HepG2 (cell line): ENCODE data around the gene PCDHB3. TPM values are rescaled to one million over a fixed set of nuclear protein-coding genes. Genes with fewer than 3 reads are reported as not detected.

Source experiments
- ATAC-seq: fragments of 200-7000 bp; cut with Tn5 transposase; 3 replicates; pipeline ENCODE4 v1.9.1; 2020; ENCODE audit warnings: mild to moderate bottlenecking, moderate library complexity
- BruUV-seq: library from RNA; stranded (reverse); fragments of 400-500 nt; replicated peaks from 2 replicates; lab custom pipeline; 2021; lab: Mats Ljungman, UMichigan
- CTCF ChIA-PET: fragments of 300-600 bp; formaldehyde crosslinking; extraction: SDS; loops from one replicate; lab custom pipeline; 2021; ENCODE audit warnings: low total read pairs, inconsistent platforms, low intra/inter-chr PET ratio; lab: Yijun Ruan, JAX
- POLR2A ChIA-PET: fragments of 350-600 bp; sonication (Branson Sonifier 250); formaldehyde crosslinking; loops from one replicate; lab custom pipeline; 2020; ENCODE audit warnings: antibody characterized with exemption, inconsistent platforms; lab: Yijun Ruan, JAX
- DNase-seq: peaks from one replicate; pipeline ENCODE4 v3.0.0-alpha.2; 2015; ENCODE audit warnings: low spot score
- FAIRE-seq: peaks from 3 replicates; lab custom pipeline; 2011; peaks lifted over from hg19 to GRCh38; lab: Jason Lieb, UNC
- H2AFZ ChIP-seq: one replicate; pipeline ENCODE4 v1.6.1; 2011; ENCODE audit warnings: low read length, inconsistent platforms
- H3K27ac ChIP-seq: fragments of 300-600 bp; 3 replicates; pipeline ENCODE4 v1.8.0; 2011; ENCODE audit warnings: mixed run types, mild to moderate bottlenecking, mixed read lengths, low read length, inconsistent platforms; ENCODE audit not compliant: insufficient read depth; ENCODE audit errors: extremely low read length
- H3K27me3 ChIP-seq, 2 experiments: fragments of 200-600 bp in 1 of 2; 2 replicates in 1 of 2; 3 replicates in 1 of 2; pipeline versions ENCODE4 v1.6.0 to v1.8.0; 2011; ENCODE audit warnings: low read length in 2 of 2, mild to moderate bottlenecking in 2 of 2, moderate library complexity in 2 of 2, inconsistent platforms in 1 of 2; ENCODE audit not compliant: insufficient read depth in 2 of 2, control insufficient read depth in 1 of 2
- H3K36me3 ChIP-seq, 2 experiments: fragments of 200-600 bp in 1 of 2; replicated peaks in 1 of 2; 2 replicates in 1 of 2; 3 replicates in 1 of 2; pipeline versions ENCODE4 v1.5.1 to v1.8.0; 2011; ENCODE audit warnings: low read length in 2 of 2, inconsistent platforms in 1 of 2; ENCODE audit not compliant: insufficient read depth in 2 of 2, control insufficient read depth in 1 of 2
- H3K4me1 ChIP-seq: 2 replicates; pipeline ENCODE4 v1.5.1; 2012; ENCODE audit warnings: low read length, inconsistent platforms; ENCODE audit not compliant: insufficient read depth
- H3K4me2 ChIP-seq: 2 replicates; pipeline ENCODE4 v1.6.0; 2011; ENCODE audit warnings: low read depth, low read length, inconsistent platforms
- H3K4me3 ChIP-seq, 3 experiments: fragments of 200-600 bp in 1 of 3; sonication (generic), shearing (Covaris generic) in 1 of 3; replicated peaks in 1 of 3; 2 replicates each; pipeline ENCODE4 v1.5.1; 2011 to 2016; ENCODE audit warnings: low read length in 3 of 3, inconsistent platforms in 2 of 3, low read depth in 2 of 3, mild to moderate bottlenecking in 2 of 3, control low read depth in 1 of 3, mixed read lengths in 1 of 3; ENCODE audit not compliant: insufficient read depth in 1 of 3
- H3K79me2 ChIP-seq: one replicate; pipeline ENCODE4 v1.6.1; 2011; ENCODE audit warnings: low read length, inconsistent platforms; ENCODE audit not compliant: insufficient read depth
- H3K9ac ChIP-seq: 2 replicates; pipeline ENCODE4 v1.6.0; 2011; ENCODE audit warnings: mild to moderate bottlenecking, low read depth, low read length, inconsistent platforms; ENCODE audit not compliant: insufficient read depth
- H3K9me3 ChIP-seq: 2 replicates; pipeline ENCODE4 v1.5.1; 2012; ENCODE audit warnings: mild to moderate bottlenecking, low read length
- H4K20me1 ChIP-seq: 2 replicates; pipeline ENCODE4 v1.6.0; 2011; ENCODE audit warnings: inconsistent platforms, mild to moderate bottlenecking, low read length, moderate library complexity; ENCODE audit not compliant: insufficient read depth
- CTCF ChIP-seq: sonication (generic); formaldehyde crosslinking; IDR thresholded peaks from 2 replicates; pipeline ENCODE4 v1.5.0; 2020; ENCODE audit warnings: mild to moderate bottlenecking, missing genetic modification reagents, moderate library complexity
- FOXO4 ChIP-seq: sonication (generic); formaldehyde crosslinking; conservative IDR thresholded peaks from 2 replicates; pipeline ENCODE4 v1.8.1; 2023; ENCODE audit warnings: missing genetic modification reagents
- KDM6A ChIP-seq: IDR thresholded peaks from 2 replicates; pipeline ENCODE4 v1.6.1; 2016; ENCODE audit warnings: low read depth
- ZNF543 ChIP-seq: sonication (generic); formaldehyde crosslinking; IDR thresholded peaks from 2 replicates; pipeline ENCODE4 v1.4.0; 2020; ENCODE audit warnings: mild to moderate bottlenecking, missing genetic modification reagents
- WGBS: methylation state at CpG from one replicate; pipeline ENCODE4 v1.1.6; 2017; ENCODE audit warnings: low lambda C conversion rate; 5-methylcytosine and 5-hydroxymethylcytosine counted together
- in situ Hi-C: cut with HindIII; loops from 2 replicates; pipeline ENCODE4 v1.10.0; 2017; ENCODE audit warnings: low pct_unique_long_range_greater_than_20kb; ENCODE audit not compliant: extremely low pct_ligation_motif_present
- intact Hi-C: fragments of 100-400 bp; cut with micrococcal nuclease; formaldehyde crosslinking; loops from one replicate; pipeline ENCODE4 v1.10.0; 2022; ENCODE audit not compliant: unreplicated experiment
- polyA plus RNA-seq, 8 experiments: library from polyadenylated mRNA; depleted of rRNA in 3 of 8; stranded (reverse) in 7 of 8; unstranded in 1 of 8; fragments of >200 nt; fragmentation: Illumina TruSeq in 4 of 8; extraction: Trizol in 4 of 8; gene quantifications; 2 replicates each; pipeline versions ENCODE4 v1.2.1 to v1.2.3, GENCODE V29; 2011 to 2016; ENCODE audit warnings: low read depth in 4 of 8, missing spikeins in 1 of 8, mixed read lengths in 1 of 8; ENCODE audit not compliant: insufficient read depth in 1 of 8
- total RNA-seq, 5 experiments: library from RNA; depleted of rRNA; stranded (reverse); fragments of >200 nt; fragmentation: Illumina TruSeq; extraction: Trizol; gene quantifications; 2 replicates each; pipeline ENCODE4 v1.2.3, GENCODE V29; 2016; ENCODE audit warnings: low read depth in 1 of 5
- TF ChIP-seq, protein P1 (sequence below): IDR thresholded peaks from 2 replicates; pipeline ENCODE4 v1.6.1; 2012; ENCODE audit warnings: low read depth, low read length, improper control_type of control experiment
- TF ChIP-seq, protein P2 (sequence below): IDR thresholded peaks from 2 replicates; pipeline ENCODE4 v1.6.1; 2016; ENCODE audit warnings: low read depth, borderline replicate concordance

The PCDHB3 gene
- total and polyA plus RNA-seq, 2 of the 13 experiments (the other 11 are each of a cell fraction or from before 2014, with no cell fraction given) = 0.25 to 0.29 TPM

GRCh38 chr5:141121563-141121962 lies 21.3 kb downstream of the PCDHB3 start, which contains the start of gene PCDHB4:
TSS of gene PCDHB4 (plus strand) at chr5:141121818. CDS start at chr5:141121999, 181 bp downstream.
- Histone ChIP-seq H3K27ac (no peak within 1 kb of the TSS), H4K20me1 (no peaks in the 10 kb centered on the region), H3K4me3 (no peak within 1 kb of the TSS), H2AFZ (no peak within 1 kb of the TSS), H3K9ac (no peak within 1 kb of the TSS), H3K79me2 (no peaks in the 10 kb centered on the region), H3K27me3 (no peaks in the 10 kb centered on the region; a peak in 1 of 5 replicates), H3K9me3 (no peaks in the 10 kb centered on the region), H3K4me2 (peak within 1 kb of the TSS; percentile 21; the same call in 1 of the 2 replicates), H3K36me3 (no peaks in the 10 kb centered on the region), H3K4me1 (no peaks in the 10 kb centered on the region)
- intact Hi-C loops = no loop called here
- no TSS peak for BruUV-seq
- WGBS = 43% methylated on average over 16 of the region's 16 CpGs
- peak; percentile 5 for DNase-seq
- no peak for ATAC-seq
- no peak for TF ChIP-seq ZNF543
- TF ChIP-seq CTCF (CRISPR knock-in tag) = peak; percentile 37; the same call in 1 of the 2 replicates
- TF ChIP-seq, protein P1, sequence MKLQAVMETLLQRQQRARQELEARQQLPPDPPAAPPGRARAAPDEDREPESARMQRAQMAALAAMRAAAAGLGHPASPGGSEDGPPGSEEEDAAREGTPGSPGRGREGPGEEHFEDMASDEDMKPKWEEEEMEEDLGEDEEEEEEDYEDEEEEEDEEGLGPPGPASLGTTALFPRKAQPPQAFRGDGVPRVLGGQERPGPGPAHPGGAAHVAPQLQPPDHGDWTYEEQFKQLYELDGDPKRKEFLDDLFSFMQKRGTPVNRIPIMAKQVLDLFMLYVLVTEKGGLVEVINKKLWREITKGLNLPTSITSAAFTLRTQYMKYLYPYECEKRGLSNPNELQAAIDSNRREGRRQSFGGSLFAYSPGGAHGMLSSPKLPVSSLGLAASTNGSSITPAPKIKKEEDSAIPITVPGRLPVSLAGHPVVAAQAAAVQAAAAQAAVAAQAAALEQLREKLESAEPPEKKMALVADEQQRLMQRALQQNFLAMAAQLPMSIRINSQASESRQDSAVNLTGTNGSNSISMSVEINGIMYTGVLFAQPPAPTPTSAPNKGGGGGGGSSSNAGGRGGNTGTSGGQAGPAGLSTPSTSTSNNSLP = 0 out of 2 replicates have a peak, but pooled peaks have one; percentile 15
- FAIRE-seq = no peak
- ChIA-PET POLR2A (no interaction called here), CTCF (no interaction called here)
- in situ Hi-C loops = no loop called here

DNA sequence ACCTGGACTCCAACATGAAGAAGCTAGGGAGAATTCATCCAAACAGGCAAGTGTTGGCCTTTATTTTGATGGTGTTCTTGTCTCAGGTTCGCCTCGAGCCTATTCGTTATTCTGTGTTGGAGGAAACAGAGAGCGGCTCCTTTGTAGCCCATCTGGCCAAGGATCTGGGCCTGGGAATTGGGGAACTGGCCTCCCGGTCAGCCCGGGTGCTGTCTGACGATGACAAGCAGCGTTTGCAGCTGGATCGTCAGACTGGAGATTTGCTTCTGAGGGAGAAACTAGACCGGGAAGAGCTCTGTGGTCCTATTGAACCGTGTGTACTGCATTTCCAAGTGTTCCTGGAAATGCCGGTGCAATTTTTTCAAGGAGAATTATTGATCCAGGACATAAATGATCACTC lies 21.7 kb downstream of the PCDHB3 start:
- Histone ChIP-seq H3K36me3 (no peaks in the 10 kb centered on the region), H3K4me2 (0 out of 2 replicates have a peak overlapping the region, but pooled peaks have one; percentile 21), H3K9ac (no peak overlapping the region), H3K4me3 (no peak overlapping the region), H3K27ac (no peak overlapping the region), H3K79me2 (no peaks in the 10 kb centered on the region), H2AFZ (no peak overlapping the region)
- POLR2A ChIA-PET = no interaction called here
- intact Hi-C loops = no loop called here
- DNase-seq (no peak), FAIRE-seq (no peak)
- TF ChIP-seq, protein P2, sequence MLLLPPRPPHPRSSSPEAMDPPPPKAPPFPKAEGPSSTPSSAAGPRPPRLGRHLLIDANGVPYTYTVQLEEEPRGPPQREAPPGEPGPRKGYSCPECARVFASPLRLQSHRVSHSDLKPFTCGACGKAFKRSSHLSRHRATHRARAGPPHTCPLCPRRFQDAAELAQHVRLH = no peak
- TF ChIP-seq FOXO4 (CRISPR knock-in tag) (no peak), KDM6A (CRISPR knock-in tag) (no peak)
- TF ChIP-seq, all 625 proteins: peak for 0
- H3K9me3 ChIP-seq = no peaks in the 10 kb centered on the region
- H4K20me1 ChIP-seq = no peaks in the 10 kb centered on the region
- H3K4me1 ChIP-seq = no peaks in the 10 kb centered on the region
- no peak for ATAC-seq
- WGBS = 22% methylated on average over 12 of the region's 12 CpGs
- no peaks in the 10 kb centered on the region; a peak in 1 of 5 replicates for H3K27me3 ChIP-seq
- in situ Hi-C loops = no loop called here
- CTCF ChIA-PET = no interaction called here
- no TSS peak for BruUV-seq
